Ishikawa (cell line): ENCODE results near the gene FUT3.
A peak's percentile ranks its signal among the peaks of the same experiment; 100 is the strongest.

Experiments used
- CEBPB ChIP-seq: IDR thresholded peaks from 2 replicates; pipeline ENCODE4 v1.6.1; 2012
- CREB1 ChIP-seq: IDR thresholded peaks from 2 replicates; pipeline ENCODE4 v1.6.1; 2012; ENCODE audit warnings: low read depth
- EGR1 ChIP-seq: IDR thresholded peaks from 2 replicates; pipeline ENCODE4 v1.6.1; 2012
- EP300 ChIP-seq: IDR thresholded peaks from 2 replicates; pipeline ENCODE4 v1.6.1; 2012; ENCODE audit warnings: borderline replicate concordance
- FOXM1 ChIP-seq: IDR thresholded peaks from 2 replicates; pipeline ENCODE4 v1.6.1; 2012; ENCODE audit warnings: low read depth, borderline replicate concordance
- NFIC ChIP-seq: IDR thresholded peaks from 2 replicates; pipeline ENCODE4 v1.6.1; 2012
- RAD21 ChIP-seq: IDR thresholded peaks from 2 replicates; pipeline ENCODE4 v1.6.1; 2012; ENCODE audit warnings: low read depth
- TAF1 ChIP-seq: IDR thresholded peaks from 2 replicates; pipeline ENCODE4 v1.6.1; 2012; ENCODE audit warnings: low read depth, mild to moderate bottlenecking
- TCF12 ChIP-seq: IDR thresholded peaks from 2 replicates; pipeline ENCODE4 v1.6.1; 2012; ENCODE audit warnings: low read depth
- TEAD4 ChIP-seq: IDR thresholded peaks from 2 replicates; pipeline ENCODE4 v1.6.1; 2012
- YY1 ChIP-seq: IDR thresholded peaks from 2 replicates; pipeline ENCODE4 v1.6.1; 2012; ENCODE audit warnings: low read depth
- ZBTB7A ChIP-seq: IDR thresholded peaks from 2 replicates; pipeline ENCODE4 v1.6.1; 2012; ENCODE audit warnings: low read depth
- TF ChIP-seq, protein P1 (sequence below): IDR thresholded peaks from 2 replicates; pipeline ENCODE4 v1.6.1; 2012
- TF ChIP-seq, protein P2 (sequence below): IDR thresholded peaks from 2 replicates; pipeline ENCODE4 v1.6.1; 2012
- TF ChIP-seq, protein P3 (sequence below): IDR thresholded peaks from 2 replicates; pipeline ENCODE4 v1.6.1; 2012; ENCODE audit warnings: low read depth, mild to moderate bottlenecking

The FUT3 gene

DNA sequence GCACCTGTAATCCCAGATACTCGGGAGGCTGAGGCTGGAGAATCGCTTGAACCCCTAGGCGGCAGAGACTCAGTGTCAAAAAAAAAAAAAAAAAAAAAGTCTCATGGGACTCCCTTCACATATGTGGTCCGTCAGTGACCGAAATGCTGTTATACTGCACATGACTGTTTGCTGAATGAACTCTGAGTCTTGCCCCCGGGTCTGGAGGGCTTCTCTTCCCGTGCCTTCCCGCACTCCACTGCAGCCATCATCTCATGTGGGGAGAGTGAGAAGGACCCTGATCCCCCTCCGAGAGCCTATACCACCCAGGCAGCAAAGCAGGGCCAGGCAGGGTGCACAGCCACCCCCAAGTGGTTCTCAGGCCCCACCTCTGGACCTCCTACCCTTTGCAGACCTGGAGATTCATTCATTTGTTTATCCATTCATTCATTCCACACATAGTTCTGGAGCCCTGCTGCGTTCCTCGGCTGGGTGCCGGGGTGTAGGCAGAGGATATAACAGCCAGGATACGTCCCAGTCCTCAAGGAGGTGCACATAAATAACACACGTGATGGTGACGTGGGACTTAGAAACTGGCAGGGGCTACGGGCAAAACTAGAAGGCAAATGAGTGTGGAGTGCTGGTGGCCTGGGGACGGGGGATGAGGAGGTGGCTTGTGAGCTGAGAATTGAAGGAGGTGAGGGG is 38.2 kb upstream of the FUT3 start:
- TF ChIP-seq TAF1 (no peak), CEBPB (no peak)
- TF ChIP-seq, protein P1, sequence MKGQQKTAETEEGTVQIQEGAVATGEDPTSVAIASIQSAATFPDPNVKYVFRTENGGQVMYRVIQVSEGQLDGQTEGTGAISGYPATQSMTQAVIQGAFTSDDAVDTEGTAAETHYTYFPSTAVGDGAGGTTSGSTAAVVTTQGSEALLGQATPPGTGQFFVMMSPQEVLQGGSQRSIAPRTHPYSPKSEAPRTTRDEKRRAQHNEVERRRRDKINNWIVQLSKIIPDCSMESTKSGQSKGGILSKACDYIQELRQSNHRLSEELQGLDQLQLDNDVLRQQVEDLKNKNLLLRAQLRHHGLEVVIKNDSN: peak; percentile 75

DNA sequence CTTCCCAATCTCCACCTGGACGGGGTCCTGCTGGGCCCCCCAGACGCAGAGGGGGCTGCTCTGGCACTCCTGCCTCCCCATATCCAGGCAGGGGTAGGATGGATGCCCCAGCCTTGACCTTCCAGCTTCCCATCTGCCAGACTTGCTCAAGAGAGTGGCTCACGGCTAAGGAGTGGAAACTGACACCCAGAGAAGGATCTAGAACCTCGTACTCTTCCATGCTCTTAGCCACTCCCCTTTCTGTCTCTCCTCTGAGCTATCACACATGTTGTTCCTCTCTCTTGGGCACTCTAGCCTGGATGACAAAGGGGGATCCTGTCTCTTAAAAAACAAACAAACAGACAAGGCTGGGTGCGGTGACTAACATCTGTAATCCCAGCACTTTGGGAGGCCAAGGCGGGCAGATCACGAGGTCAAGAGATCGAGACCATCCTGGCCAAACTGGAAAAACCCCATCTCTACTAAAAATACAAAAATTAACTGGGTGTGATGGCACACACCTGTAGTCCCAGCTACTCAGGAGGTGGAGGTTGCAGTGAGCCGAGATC is 31.2 kb upstream of the FUT3 start:
- TF ChIP-seq, protein P2, sequence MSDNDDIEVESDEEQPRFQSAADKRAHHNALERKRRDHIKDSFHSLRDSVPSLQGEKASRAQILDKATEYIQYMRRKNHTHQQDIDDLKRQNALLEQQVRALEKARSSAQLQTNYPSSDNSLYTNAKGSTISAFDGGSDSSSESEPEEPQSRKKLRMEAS: no peak
- TF ChIP-seq EGR1 (no peak), TAF1 (no peak), TCF12 (no peak), CEBPB (no peak), RAD21 (no peak), TEAD4 (no peak), CREB1 (no peak)
- TF ChIP-seq, protein P1: no peak

DNA sequence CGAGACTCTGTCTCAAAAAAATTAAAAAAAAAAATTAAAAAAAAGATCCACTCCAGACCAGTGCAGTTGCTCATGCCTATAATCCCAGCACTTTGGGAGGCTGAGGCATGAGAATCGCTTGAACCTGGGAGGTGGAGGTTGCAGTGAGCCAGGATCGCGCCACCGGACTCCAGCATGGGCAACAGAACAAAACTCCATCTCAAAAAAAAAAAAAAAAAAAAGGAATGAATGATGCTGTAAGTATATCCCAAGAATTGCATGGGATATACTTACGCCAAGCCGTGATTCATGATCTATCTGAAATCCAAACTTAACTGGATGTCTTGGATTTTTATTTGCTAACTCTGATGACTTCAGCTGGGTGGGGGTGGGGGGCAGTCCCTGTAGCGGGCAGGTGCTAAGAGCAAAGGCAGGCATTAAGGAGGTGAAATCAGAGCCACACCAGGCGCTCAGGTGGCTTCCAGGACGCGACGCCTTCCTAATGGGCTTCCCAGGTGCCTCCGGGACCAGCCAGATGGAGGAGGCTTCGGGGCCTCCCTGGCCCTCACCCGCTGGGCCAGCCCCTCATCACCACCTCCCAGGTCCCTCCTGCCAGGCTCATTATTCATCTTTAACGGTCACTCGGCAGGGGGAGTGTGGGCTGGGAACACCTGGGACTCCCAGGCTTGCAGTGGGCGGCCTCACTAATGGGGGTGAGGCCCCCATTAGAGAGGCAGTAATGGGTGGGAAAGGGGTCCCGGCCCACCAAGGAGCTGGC is 30.5 kb upstream of the FUT3 start:
- TF ChIP-seq TEAD4 (no peak), ZBTB7A (no peak), CREB1 (no peak), CEBPB (no peak), NFIC (peak; percentile 27), YY1 (no peak), RAD21 (no peak), FOXM1 (peak; percentile 29; the same call in 1 of the 2 replicates), TCF12 (peak; percentile 90), EP300 (peak; percentile 72), TAF1 (no peak), EGR1 (peak; percentile 45; the same call in 1 of the 2 replicates)
- TF ChIP-seq, protein P2: peak; percentile 39; the same call in 1 of the 2 replicates
- TF ChIP-seq, protein P3, sequence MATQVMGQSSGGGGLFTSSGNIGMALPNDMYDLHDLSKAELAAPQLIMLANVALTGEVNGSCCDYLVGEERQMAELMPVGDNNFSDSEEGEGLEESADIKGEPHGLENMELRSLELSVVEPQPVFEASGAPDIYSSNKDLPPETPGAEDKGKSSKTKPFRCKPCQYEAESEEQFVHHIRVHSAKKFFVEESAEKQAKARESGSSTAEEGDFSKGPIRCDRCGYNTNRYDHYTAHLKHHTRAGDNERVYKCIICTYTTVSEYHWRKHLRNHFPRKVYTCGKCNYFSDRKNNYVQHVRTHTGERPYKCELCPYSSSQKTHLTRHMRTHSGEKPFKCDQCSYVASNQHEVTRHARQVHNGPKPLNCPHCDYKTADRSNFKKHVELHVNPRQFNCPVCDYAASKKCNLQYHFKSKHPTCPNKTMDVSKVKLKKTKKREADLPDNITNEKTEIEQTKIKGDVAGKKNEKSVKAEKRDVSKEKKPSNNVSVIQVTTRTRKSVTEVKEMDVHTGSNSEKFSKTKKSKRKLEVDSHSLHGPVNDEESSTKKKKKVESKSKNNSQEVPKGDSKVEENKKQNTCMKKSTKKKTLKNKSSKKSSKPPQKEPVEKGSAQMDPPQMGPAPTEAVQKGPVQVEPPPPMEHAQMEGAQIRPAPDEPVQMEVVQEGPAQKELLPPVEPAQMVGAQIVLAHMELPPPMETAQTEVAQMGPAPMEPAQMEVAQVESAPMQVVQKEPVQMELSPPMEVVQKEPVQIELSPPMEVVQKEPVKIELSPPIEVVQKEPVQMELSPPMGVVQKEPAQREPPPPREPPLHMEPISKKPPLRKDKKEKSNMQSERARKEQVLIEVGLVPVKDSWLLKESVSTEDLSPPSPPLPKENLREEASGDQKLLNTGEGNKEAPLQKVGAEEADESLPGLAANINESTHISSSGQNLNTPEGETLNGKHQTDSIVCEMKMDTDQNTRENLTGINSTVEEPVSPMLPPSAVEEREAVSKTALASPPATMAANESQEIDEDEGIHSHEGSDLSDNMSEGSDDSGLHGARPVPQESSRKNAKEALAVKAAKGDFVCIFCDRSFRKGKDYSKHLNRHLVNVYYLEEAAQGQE: no peak
- TF ChIP-seq, protein P1: no peak

DNA sequence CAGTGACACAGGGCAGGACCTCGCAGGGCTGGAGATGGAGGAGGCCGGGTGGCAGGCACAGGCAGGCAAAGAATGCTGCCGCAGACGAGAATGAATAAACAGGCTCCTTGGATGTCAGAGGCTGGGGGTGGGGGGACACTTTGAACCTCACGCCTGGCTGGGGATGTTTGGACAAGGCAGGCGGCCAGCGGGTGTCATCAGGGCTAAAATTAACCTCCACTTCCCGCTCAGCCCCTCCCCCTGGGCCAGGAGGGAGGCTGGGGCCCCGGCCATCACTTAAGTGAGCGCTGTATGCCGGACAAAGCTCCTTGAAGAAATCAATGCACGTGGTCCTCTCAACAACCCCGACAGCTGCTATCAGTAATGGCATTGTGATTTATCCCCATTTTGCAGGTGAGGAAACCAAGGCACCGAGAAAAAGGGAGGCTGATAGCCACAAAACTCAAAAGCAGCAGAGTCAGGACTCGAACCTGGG is 29.4 kb upstream of the FUT3 start:
- no peak for TF ChIP-seq NFIC
- TF ChIP-seq ZBTB7A: no peak
- no peak for TF ChIP-seq TCF12
- no peak for TF ChIP-seq EGR1
- no peak for TF ChIP-seq EP300
- TF ChIP-seq RAD21: no peak
- TF ChIP-seq TAF1: no peak
- TF ChIP-seq, protein P3: no peak
- TF ChIP-seq, protein P2: no peak
- TF ChIP-seq CREB1: no peak
- TF ChIP-seq TEAD4: no peak
- TF ChIP-seq, protein P1: no peak
- TF ChIP-seq FOXM1: no peak
- no peak for TF ChIP-seq YY1
- TF ChIP-seq CEBPB: no peak
